HG02840 (cell line): ENCODE data around the gene METTL21C.

Experiments
- ATAC-seq: cut with Tn5 transposase; IDR thresholded peaks from one replicate; pipeline ENCODE4 v1.9.1; 2021; ENCODE audit warnings: mild to moderate bottlenecking, moderate library complexity, moderate number of reproducible peaks; ENCODE audit not compliant: unreplicated experiment, low FRiP score

METTL21C gene

DNA sequence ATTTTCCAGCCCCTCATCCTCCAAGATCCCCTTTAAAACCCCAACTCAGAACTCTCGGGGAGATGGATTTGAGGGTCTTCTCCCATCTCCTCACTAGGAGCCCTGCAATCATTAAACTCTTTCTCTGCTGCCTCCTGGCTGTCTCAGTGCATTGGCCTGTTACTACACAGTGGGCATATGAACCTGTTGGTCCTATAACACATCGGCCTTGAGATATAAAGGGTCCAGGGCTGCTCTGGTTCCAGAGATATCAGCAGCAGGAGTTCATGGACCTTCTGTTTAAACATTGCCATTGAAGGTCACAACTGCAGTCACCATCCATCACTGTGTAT lies 3.8 kb upstream of the METTL21C start:
- ATAC-seq = no peak

DNA sequence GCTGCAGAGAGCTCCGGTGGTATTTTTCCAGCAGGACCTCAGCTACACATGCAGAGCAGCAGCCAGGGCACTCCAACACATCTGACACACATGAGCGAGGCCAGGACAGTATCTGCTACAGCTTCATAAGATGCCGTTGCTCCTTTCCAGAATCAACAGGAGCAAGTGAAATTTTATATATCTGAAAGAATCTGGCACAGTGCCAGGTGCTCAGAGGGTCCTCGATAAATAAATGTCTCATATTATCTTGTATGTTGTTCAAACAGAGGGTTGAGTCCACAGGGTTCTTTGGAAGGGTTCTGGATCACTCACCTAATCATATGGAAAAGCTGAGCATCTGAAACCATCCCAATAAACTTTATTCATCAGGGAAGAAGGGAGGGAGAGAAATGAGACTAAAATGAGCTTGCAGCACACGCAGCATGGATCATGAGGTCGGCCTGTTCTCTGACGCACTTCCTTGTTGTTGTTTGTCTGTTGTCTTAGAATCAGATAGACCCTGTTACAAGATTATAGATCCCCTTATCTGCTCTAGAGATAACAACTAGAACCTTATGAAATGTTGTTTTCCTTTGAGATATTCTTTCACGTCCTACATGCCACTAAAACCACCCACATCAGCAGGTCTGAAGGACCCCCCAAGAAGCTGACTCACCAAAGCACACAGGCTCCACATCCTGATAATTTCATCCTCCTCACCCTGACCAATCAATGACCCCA lies 3.2 kb upstream of the METTL21C start:
- ATAC-seq = no peak

DNA sequence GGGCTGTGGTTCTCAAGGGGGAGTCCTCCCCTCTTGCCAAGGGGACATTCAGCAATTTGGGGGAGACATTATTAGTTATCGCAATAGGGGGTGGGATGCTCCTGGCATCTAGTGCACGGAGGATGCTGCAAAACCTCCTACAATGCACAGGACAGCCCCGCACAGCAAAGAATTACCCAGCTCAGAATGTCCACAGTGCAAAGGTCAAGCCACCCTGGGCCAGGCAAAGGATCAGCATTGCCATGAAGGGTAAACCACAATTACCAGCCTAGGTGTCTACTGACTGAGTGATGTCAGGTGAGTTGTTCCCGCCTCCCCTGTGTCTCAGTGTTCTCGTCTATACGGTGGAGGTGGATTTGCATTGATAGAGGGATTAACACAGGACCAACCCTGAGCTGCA lies 2.4 kb upstream of the METTL21C start:
- no peak for ATAC-seq

DNA sequence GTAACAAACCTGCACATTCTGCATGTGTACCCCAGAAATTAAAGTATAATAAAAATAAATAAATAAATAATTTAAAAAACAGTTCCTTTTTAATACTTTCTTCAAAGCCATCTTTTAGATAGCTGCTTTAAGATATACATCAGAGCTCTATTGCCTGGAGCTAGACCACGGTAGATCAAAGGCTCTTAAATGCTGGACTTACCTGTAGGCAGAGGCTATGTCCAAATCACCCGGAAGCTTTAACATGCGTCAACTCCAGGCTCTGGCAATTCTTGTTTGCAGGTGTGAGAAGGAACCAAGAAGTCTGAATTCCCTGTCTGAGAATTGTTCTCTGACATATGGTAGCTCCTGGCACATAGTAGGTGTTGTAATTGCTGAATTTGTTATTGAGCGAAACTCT lies 1.6 kb upstream of the METTL21C start:
- ATAC-seq = no peak

DNA sequence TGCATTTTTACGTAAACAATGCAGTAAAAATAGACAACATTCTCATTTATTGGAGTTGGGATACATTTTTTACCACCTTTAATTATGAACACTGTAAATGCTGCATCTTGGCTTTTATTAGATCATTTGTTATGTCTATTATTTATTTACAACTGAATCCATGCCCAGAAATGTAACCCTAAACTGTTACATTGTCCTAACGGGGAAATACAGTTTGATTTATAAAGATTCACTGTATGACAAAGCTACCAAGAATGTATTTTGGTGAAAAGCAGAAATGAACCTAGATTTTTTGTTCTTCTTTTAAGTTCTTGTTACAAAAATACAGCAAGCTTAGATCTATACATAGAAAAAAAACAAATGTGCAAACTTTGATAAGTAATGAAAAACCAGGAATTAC lies 1.1 kb downstream of the METTL21C start:
- no peak for ATAC-seq

DNA sequence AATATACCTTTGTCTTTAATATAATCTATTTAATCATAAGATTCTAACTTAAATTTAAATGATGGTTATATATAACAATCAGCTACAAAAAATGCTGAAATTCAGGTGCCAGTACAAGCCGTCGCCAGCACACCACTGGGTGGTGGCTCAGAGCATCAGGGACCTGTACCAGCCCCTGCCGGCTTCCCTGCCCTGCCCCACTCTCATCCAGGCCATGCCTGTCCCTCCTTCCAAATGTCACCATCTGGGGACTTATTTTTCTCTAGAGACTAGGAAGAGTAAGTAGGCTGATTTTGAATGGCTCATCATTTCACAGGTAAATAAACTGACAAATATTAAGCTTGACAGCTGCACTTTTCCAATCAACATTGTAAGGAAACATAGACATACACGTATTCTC lies 1.6 kb downstream of the METTL21C start:
- no peak for ATAC-seq

DNA sequence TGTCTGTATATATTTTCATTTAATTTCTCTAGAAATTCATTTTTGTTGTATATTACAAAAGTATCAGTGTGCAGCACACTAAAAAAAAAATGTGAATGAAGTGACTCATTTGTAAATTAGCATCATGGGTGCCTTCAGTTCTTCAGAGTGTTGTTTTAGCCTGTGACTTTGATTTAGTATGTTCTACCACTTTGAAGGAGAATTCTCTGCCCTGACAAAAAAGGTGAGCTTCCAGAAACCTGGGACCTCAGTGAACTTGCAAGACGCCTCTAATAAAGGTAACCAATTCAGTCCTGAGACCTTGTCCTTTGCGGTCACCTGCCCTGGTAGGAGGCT lies 2.4 kb downstream of the METTL21C start:
- no peak for ATAC-seq

DNA sequence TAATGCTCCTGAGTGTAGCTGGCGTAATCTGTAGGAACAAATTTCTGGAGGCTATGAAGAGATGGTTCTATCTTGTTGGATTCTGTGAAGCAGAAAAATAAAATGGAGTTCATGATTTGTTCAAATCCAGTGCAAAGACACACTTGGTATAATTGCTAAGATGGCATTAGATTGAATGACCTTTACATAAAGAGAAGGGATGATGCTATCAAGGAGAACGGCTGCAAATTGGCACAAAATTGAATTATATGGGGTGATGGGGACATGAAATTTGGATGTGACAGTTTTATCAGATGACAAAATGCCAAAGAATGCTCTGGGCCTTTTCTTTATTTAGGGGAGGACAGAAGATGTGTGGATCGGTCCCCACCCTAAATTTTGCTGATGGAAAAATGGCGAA lies 4.0 kb downstream of the METTL21C start:
- no peak for ATAC-seq

DNA sequence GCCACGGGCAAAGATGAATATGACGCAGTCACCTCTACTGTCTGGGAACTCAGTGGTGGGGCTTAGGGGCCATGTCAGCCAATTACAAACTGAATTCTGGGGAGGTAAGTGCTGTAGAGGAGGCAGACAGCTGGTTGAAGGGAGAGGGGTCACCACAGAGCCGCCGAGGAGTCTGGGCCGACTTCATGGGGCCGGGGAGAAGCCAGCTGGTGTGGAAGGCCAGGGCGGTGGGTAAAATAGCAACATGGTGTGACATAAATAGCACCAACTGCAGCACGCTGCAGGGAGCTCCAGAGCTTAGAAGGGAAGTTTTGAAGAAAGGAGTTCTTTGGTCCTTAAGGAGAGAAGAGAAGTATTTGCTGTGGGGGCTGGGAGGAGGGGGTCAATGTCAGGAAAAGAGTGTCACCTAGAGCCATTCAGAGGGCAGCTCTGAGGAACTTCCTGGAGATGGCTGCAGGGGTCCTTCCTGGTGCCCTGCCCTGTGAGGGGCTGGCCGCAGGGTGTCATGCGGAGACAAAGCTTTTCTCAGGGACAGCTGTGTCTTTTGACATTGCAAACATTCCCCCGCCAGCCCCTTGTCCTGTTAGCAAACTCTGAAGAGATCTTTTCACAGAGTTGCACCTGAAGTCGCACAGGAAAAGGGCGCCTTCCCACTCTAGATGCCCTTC lies 6.4 kb downstream of the METTL21C start:
- no peak for ATAC-seq

DNA sequence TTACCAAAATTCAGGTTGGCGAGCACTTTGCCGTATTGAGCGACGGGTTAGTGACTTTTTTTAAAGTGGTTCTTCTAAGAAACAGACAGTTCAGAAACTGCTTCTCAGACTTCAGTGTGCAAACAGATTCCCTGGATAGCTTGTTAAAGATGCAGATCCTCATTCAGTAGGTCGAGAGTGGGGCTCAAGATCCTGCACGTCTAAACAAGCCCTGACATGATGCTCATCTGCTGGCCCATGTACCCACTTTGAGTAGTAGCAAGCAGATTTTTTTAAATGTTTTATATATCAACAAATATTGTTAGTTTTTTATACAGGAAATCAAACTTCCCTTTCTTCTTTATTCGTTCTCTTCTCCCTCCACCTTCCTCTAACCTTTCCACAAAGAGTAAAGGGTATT lies 7.3 kb downstream of the METTL21C start:
- ATAC-seq = no peak

DNA sequence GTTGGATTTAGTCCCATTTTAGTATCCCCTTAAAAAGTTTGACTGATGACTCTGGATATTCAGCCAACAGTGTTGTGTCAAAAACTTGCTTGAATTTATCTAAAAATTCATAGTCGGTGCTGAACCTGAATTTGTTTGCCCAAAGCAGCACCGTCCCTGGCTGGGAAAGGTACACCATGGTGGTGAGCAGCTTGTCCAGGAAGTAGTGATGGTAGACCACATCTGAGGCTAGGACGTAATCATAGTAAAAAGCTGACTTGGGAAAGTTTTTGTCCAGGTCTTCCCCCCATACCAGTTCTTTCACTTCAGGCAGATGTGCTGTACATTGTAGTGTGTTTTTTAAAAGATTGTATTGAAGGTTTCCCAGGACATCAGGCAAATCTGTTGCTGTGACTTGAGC lies 8.8 kb downstream of the METTL21C start:
- no peak for ATAC-seq

DNA sequence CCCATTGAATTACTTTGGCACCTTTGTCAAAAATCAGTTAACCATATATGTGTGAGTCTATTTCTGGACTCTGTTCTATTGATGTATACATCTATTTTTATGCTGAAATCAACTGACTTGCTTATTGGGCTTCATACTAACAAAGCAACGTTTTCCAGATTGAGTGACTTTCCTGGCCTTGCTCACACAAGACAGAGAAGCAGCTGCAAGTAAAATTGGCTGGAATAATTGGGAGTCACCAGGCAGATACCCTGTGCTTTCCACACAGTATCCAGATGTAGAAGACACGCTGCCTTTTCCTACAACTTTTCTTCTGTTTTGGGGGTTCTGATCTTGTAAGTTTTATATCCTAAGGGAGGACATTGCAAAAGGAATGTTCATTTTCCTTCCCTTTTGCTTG lies 11.2 kb downstream of the METTL21C start:
- no peak for ATAC-seq

DNA sequence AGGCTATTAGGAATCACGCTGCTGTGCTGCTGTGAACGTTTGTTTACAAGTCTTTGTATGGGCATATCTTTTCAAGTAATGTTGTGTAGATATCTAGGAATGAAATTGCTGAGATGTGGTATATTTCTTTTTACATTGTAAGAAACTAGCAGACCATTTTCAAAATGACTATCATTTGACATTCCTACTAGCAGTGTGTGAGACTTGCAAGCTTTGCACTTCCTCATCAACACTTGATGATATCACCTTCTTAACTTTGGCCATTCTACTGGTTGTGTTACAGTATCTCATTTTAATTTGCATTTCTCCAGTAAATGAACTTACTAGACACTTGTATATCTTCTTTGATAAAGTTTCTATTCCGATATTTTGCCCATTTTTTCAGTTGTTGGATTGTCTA lies 12.1 kb downstream of the METTL21C start:
- no peak for ATAC-seq

DNA sequence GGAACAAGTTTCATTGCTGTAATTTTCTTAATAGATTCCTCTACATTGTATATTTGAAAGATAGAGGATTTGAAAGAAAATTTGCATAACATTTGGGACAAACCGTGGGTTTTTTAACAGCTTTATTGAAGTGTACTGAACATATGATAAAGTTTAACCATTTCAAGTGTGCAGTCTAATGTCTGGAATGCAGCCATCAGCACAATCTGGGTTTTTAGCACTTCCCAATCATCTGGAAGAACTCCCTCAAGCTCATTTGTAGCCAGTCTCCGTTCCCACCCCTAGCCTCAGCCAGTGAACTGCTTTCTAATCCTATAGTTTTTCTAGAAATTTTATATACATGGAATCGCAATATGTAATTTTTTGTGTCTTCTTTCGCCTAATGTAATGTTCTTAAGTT lies 12.6 kb downstream of the METTL21C start:
- ATAC-seq = no peak

DNA sequence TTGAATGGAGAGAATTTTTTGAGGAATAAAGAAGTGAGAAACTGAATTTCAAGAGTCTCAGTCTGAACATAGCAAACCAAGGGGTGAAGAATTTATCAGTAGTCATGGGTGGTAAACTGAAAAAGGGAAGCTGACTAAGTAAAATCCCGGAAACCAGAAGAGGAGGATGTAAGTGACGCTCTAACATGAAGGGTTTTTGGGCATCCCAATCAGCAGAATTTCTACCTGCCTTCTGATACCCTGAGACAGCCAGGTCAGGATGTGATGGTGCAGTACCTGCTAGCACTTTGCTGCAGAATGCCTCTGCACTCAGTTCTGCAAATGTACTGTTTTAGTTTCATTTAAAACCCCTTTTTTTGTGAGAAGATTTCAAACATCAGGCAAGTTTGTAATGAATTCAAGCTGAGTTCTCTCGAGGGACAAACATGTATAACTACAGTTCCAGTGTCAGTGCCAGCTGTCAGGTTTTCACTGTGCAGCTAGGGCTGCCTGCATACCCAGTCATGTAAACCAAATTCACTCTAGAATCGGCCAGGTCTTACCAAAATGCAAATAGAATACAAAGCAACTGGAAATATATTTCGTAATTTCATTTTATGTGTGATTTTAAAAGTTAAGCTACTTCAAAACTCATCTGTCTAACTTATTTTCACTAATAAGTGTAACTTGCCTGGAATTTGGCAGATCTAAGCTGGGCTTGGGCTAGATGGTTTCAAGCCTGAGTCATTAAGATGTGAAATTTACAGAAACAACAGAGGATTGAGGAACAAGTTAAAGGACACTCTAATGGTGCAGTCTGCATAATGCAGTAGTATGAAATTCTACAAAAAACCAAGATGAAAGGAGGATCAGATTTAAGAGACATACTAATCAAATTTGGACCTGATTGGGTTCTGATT lies 13.8 kb downstream of the METTL21C start:
- no peak for ATAC-seq

DNA sequence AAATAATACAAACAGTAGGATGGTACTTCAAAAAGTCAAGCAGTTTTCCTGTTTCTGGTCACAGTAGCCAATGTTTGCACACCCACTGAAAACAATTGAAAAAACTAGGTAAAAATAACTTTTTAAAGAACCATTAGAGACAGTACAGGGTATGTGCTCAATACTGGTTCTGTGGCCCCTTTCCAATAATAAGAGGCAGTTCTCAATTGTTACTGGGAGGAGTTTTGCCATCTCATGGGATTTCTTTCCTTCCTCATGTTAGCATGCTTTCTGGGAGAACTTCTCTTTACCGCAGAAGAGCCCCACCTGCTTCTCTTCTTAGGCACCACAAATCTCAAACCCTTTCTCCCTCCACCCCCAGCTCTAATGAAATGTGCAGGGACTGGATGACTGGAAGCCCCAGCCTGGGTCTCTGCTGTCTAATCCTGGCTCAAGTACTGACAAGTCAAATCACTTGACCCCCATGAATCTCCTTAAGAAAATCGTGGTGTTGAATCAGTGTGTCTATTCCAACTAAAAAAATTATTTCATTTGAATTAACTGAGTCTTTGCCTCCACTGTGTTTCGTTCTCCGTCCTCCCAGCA lies 14.6 kb downstream of the METTL21C start:
- ATAC-seq = no peak

DNA sequence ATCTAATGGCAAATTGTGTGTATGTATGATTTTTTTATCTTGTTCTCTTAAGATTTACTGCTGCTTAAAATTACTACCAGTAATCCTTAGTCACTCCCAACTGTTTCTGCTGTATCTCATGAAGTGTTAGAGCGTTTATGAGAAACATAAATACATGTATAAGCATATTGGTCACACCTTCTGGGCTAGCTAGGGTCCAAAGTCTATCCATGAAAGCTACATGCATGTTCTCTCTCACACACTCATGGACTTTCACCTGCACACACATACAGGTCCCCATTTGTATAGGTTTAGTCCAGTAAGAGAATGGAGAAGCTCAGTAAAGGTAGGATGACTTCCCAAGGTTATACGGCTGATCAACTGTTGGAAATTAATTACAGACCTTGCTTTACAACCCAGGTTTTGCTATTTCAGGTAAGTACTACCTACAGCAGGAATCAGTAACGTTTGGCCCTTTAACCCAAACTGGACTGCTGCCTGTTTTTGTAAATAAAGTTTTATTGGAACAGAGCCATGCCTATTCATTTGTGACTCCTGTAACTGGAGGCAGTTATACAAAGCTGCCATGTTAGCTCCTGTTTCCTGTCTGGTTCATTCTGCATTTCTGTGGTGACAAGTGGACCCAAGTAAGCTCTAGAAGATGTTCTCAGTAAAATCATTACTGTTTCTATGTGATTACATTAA lies 15.3 kb downstream of the METTL21C start:
- ATAC-seq = no peak

DNA sequence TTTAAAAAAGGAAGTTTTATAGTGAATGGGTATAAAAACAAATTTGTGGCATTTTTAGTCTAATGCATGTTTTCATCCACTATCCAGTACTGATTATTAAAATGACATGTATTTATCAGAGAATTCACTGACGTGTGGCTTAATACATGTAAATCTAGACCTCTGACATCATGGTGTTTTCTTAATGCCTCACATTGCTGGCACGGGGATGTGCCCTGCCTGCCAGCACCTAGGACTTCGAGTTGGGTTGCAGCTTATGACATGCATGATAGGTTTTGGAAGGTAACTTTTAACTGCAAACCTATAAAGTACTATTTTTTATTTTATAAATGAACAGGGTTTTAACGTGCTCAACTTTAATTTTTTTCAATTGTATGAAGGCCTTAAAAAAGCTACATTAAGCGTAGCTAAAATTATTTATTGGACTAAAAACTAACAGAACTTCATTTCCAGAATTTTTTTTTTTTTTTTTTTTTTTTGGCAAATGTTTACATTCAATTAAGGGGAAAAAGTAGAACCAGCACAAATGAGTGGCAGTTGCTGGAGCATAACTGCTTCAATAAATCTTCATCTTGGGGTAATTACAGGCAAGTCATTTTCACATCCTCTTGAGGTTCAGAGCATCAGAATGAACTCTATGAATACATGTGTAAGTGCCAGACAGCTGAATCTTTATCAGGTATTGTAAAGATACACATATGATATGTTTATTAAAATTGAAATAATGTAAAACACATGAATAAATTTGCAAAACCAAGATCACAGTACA lies 16.3 kb downstream of the METTL21C start:
- no peak for ATAC-seq

DNA sequence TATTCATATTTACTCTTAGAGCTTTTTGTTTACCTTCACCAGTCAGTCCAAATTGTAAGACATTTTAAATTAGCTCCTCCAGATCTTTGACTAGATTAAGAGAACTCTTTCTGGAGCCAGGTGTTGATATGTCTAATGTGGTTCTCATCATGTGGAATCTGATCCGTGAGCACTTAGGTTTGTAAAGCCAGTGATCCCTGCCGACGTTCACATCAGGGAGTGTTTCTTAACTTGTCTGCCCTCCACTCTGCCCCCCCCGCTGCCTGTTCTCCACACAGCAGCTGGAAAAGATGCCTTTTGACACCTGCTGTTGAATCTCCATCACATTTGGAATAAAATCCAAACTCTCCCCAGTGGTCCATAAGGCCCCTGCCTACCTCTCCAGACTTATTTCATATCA lies 17.7 kb downstream of the METTL21C start:
- no peak for ATAC-seq

DNA sequence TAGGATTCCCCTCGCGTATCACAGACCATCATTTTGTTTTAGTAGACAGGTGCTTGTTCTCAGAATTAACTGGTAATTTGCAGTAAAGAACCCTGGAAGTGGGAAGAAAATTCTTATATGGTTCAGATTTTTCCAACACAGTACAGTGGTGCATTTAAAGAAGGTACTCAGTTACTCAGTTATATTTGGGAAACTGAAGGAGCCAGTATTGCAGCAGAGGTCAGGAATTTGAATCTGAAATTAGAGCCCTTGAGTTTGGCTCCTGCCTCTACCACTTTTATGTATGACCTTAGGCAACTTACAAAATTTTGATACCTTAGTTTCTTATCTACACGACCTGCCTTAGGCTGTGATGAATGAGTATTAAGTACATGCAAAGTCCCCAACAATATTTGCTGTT lies 19.7 kb downstream of the METTL21C start:
- ATAC-seq = no peak
